NCI-H1417 treated with DMSO at 0.1 percent for 48 hours (cell line): ENCODE measurements around the gene BLMH.

Source experiments
- DNase-seq: peaks from one replicate; lab custom pipeline; 2025; lab: John Stamatoyannopoulos, UW

The BLMH gene

GRCh38 chr17:30304778-30305177 is 13.0 kb upstream of the BLMH start:
- DNase-seq = no peak

GRCh38 chr17:30302241-30302640 is 10.5 kb upstream of the BLMH start:
- no peak for DNase-seq

- no peak for DNase-seq
Measured at GRCh38 chr17:30300818-30301217, 9.1 kb upstream of the BLMH start.

GRCh38 chr17:30299000-30299399 is 7.3 kb upstream of the BLMH start:
- no peak for DNase-seq

- DNase-seq = no peak
Measured at GRCh38 chr17:30297715-30298114, 6.0 kb upstream of the BLMH start.

- no peak for DNase-seq
Measured at GRCh38 chr17:30296499-30297080, 4.8 kb upstream of the BLMH start.

GRCh38 chr17:30292286-30292858 is 628 bp upstream of the BLMH start:
- DNase-seq = no peak

- no peak for DNase-seq
Measured at GRCh38 chr17:30290696-30291542, 825 bp downstream of the BLMH start.

GRCh38 chr17:30290077-30290476 is 1.7 kb downstream of the BLMH start:
- DNase-seq = no peak

- no peak for DNase-seq
Measured at GRCh38 chr17:30279156-30279555, 12.6 kb downstream of the BLMH start.

GRCh38 chr17:30278032-30278431 is 13.7 kb downstream of the BLMH start:
- DNase-seq = no peak

GRCh38 chr17:30275911-30276310 is 15.8 kb downstream of the BLMH start:
- no peak for DNase-seq

GRCh38 chr17:30274887-30275286 is 16.9 kb downstream of the BLMH start:
- no peak for DNase-seq

GRCh38 chr17:30273373-30273772 is 18.4 kb downstream of the BLMH start:
- no peak for DNase-seq

GRCh38 chr17:30271102-30271501 is 20.6 kb downstream of the BLMH start:
- no peak for DNase-seq

GRCh38 chr17:30267625-30268024 is 24.1 kb downstream of the BLMH start:
- no peak for DNase-seq

GRCh38 chr17:30263552-30264333 is 28.0 kb downstream of the BLMH start:
- DNase-seq = no peak

GRCh38 chr17:30256756-30257506 is 34.8 kb downstream of the BLMH start:
- no peak for DNase-seq

GRCh38 chr17:30254150-30254549 is 37.6 kb downstream of the BLMH start:
- no peak for DNase-seq

GRCh38 chr17:30253312-30253711 is 38.4 kb downstream of the BLMH start:
- no peak for DNase-seq

- no peak for DNase-seq
Measured at GRCh38 chr17:30251931-30252330, 39.8 kb downstream of the BLMH start.

- no peak for DNase-seq
Measured at GRCh38 chr17:30249460-30249859, 42.3 kb downstream of the BLMH start.
